Activated CD8-positive, alpha-beta memory T cell treated with anti-CD3 and anti-CD28 coated beads for 1 hour (primary cell): Measurements from ENCODE around the gene GLB1L.
"Not testable (repeated sequence)": the region's sequence is repeated elsewhere in the genome, so short reads cannot be mapped to it uniquely, and the experiment has no call there.

Experiments used
- DNase-seq, 2 donors: peaks; one replicate each; pipeline ENCODE4 v3.0.0-alpha.2; 2020; ENCODE audit warnings: low read depth in 1 of 2; ENCODE audit errors: extremely low read depth in 1 of 2

GLB1L gene

DNA sequence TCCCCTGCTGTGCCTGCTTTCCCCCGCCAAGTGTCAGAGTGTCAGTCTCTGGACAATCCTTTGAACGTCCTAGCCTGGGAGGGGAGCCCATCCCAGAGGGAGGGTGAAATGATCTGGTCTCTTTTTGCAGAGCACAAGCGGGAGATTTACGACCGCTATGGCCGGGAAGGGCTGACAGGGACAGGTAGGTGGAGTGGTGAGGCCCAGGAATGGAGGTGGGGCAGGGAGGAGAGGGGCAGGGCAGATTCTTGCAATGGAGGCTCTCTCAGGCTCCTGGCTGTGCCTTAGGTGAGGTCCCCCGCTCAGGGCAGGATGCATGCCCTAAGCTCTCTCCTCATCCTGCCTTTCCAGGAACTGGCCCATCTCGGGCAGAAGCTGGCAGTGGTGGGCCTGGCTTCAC, 36.3 kb upstream of the GLB1L start:
- DNase-seq, result no peak

DNA sequence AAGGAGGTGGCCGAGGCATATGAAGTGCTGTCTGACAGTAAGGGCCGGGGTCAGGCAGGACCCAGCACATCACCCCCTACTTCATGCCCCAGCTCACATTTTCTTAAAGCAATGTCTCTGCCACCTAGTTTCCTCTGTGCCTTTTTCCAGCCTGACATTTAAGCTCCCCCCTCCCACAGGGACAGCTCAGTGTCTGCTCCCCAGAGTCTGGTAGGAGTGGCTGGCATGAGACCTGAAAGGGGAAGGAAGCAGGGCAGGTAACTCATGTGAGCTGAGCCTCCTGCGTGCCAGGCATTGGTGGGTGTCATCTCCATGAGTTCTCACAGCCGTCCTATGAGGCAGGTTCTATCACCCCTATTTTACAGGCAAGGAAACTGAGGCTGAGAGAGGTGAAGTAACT, 35.4 kb upstream of the GLB1L start:
- DNase-seq, result no peak

- no peak for DNase-seq
Observed at GRCh38 chr2:219279916-219280516, 34.8 kb upstream of the GLB1L start.

DNA sequence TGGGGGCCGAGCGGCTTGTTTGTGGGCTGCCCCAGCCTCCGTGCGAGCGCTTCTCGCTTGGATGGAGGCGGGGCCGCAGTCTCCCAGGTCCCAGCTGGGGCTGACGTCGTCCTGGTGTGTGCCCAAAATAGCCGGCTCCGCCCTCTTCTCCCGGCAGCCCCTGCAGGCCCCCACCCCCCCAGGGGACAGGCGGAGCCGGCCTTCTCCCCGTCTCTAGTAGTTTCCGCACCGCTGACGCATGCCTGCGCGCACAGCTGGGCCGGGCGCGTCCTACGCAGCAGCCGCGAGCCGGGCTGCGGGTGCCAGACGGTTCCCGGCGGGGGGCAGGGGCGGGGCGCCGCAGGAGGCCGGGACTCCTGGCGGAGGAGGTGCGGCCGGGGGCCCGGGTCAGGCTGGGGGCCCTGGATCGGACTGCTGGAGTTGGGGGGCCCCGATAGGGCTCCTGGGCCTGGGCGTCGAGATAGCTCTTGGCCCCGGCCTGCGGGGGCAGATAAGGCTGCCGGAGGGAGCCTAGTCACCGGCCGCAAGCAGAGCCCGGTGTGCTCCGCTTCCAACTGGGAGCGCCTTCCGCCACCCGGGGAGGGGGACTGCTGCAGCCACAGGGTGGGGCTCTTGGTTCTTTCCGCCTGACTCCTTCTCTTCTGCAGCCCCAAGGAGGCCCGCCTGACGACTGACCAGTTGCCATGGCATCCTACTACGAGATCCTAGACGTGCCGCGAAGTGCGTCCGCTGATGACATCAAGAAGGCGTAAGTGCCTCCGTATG, 34.1 kb upstream of the GLB1L start, which contains the start of gene DNAJB2:
Gene DNAJB2 (plus strand): TSS at position 216 of the 765 bp plus-strand sequence. CDS start 468 bp downstream, at position 684.
- peak; percentile 98 for DNase-seq

GRCh38 chr2:219278655-219279150, 33.5 kb upstream of the GLB1L start:
- no peak for DNase-seq

GRCh38 chr2:219277703-219278654, 32.7 kb upstream of the GLB1L start:
- DNase-seq, result peak in 1 of 2 donors; percentile 62

DNA sequence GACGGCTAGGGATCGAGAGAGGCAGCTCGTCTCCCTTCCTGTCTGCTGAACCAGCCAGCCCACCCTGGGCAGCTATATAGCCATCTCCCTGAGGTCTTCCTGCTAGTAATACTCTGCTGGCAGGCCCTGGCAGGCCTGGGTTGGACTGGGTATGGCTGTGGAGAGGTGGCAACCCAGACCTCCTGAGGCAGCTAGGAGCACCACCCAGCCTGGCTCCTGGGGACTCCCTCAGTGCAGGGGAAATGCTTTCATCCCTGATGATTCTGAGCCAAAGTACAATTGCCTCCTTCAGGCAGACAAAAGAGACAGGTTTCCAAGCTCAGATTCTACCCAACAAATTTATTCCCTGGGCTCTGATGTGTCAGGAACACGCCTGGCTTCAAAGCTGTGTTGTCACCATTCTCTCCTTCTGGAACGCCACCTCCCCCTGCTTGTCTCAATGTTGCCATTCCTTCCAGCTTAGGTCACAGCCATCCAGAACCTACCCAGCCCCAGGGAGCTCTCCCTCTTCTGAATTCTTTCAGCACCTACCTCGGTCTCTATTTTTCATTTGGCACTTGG, 29.2 kb upstream of the GLB1L start:
- no peak for DNase-seq

DNA sequence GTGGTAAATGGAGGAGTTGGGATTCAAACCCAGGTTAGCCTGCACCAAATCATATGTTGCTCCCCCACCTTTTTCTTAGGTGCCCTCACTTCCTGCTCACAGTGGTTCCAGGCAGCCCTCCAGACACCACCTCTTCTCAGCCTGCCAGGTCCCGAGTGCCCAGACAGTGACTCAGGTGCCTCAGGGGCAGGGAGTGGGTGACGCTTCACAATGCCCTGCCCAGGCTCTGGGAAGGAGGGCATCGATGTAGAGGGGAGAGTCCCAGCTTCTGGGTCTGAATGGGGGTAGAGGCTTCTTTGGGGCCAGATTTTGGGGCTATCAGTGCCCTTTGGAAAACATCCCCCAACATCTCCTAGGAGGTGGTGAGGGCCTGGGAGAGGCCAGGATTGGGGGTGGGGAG, 28.7 kb upstream of the GLB1L start:
- DNase-seq, result no peak

DNA sequence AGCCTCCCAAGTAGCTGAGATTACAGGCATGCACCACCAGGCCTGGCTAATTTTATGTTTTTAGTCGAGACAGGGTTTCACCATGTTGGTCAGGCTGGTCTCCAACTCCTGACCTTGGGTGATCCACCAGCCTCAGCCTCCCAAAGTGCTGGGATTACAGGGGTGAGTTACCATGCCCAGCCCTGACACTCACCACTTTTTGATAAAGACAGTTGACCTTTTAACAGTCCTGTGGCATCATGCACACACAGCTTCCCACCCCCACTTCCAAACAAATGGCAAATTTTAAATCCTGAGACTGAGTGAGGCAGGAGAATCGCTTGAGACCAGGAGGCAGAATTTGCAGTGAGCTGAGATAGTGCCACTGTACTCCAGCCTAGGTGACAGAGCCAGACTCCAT, 27.8 kb upstream of the GLB1L start:
- DNase-seq, result no peak

GRCh38 chr2:219272356-219272755, 27.1 kb upstream of the GLB1L start:
- DNase-seq, result no peak

DNA sequence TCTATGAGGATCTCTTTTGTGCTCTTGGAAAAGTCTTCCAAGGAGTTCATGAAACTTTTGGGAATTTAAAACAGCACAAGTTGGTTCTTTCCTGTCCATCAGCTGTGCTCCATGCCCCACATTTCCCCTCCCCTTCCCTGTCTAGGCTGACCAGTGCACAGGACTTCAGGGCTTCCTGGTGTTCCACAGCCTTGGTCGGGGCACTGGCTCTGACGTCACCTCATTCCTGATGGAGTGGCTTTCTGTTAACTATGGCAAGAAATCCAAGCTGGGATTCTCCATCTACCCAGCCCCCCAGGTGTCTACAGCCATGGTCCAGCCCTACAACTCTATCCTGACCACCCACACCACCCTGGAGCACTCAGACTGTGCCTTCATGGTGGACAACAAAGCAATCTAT, 25.8 kb upstream of the GLB1L start:
- DNase-seq, result no peak

DNA sequence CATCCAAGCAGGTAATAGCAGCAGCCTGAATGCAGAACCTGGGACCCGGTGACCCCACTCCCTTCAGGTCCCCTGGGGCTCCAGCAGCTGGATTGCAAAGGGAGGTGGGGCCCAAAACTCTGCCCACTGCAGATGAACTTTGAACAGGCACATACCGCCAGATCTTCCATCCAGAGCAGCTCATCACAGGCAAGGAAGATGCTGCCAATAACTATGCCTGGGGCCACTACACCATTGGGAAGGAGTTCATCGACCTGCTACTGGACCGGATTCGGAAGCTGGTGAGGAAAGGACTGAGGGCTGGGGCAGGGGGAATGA, 24.8 kb upstream of the GLB1L start:
- DNase-seq, result no peak

- no peak for DNase-seq
Observed at GRCh38 chr2:219269362-219270054, 24.3 kb upstream of the GLB1L start.

- DNase-seq, result no peak
Observed at GRCh38 chr2:219268294-219268693, 23.1 kb upstream of the GLB1L start.

DNA sequence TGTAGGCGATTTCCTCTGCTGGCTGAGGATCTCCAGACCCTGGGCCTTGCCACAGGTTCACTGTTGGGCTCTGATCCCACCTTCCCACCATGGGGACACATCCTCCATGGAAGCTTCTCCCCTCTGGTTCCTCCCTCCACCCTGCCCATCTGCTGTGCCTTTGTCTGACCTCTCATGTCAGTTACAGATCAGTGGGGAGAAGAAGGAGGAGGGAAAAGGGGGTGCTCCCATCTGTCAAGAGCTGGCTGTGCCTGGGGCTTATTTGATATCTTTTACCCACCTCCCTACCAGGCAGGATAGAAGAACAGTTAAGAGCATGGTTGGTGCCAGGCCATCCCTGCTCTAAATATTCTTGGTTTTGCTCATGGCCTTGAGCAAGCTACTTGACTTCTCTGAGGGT, 21.6 kb upstream of the GLB1L start:
- no peak for DNase-seq

DNA sequence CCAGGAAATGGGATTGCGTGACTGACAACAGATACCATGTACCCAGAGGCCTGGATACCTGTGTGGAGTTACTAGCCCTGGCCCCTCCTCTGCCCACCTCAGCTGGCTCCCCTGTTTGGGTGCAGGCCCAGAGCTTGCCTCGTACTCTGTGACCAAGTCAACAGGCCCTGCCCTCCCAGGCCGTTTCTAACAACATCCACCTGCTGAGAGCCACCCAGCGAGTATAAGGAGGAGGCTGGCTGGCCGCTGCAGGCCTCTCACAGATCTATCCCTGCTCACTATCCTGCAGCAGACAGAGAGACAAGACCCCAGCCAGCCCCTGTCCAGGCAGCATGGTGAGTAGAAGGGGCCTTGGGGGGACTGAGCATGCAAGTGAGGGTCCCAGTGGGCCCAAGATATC, 21.0 kb upstream of the GLB1L start:
- DNase-seq, result no peak

DNA sequence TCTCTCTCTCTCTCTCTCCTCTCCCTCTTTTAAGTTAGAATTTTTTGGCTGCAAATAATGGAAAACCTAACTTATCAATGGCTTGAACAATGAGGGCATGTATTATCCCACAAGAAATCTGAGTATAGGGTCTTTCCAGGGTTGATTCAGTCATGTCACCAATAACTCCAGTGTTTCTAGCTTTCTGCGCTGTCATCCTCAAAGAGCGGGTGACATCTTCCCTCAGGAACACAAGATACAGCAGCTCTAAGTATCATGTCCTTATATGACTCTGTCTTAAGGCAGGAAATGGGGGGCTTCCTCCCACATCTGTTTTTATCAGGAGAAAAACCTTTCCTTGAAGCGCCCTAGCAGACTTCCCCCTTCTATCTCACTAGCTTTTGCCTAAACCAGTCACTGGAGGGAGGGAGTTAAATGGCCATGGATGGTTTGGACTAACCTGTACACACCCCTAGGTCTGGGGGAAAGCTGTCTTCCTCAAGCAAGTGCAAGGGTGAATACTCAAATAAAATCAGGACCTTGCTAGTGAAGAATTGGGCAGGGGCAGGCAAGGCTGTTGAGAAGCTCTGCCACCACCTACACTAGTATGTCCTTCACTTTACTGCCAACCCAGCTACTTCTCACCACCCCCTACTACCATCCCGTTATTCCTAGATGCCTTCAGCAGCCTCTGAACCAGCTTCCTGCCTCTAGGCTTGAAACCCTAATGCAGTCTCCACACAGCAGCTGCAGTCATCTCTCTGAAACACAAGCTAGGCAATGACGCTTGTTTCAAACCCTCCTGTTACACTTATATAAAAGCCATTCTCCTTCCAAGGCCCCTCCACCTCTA, 16.0 kb upstream of the GLB1L start:
- no peak for DNase-seq

GRCh38 chr2:219258942-219259341, 13.7 kb upstream of the GLB1L start:
- not testable (repeated sequence) for DNase-seq

- DNase-seq, result no peak
Observed at GRCh38 chr2:219254590-219255201, 9.5 kb upstream of the GLB1L start.
